ENCODE data around the gene P3H4. TPM values are rescaled to one million over a fixed set of nuclear protein-coding genes. Genes with fewer than 3 reads are reported as not detected.

P3H4 gene
- total RNA-seq, 1 experiment from 2014 or later: 36.0 TPM

DNA sequence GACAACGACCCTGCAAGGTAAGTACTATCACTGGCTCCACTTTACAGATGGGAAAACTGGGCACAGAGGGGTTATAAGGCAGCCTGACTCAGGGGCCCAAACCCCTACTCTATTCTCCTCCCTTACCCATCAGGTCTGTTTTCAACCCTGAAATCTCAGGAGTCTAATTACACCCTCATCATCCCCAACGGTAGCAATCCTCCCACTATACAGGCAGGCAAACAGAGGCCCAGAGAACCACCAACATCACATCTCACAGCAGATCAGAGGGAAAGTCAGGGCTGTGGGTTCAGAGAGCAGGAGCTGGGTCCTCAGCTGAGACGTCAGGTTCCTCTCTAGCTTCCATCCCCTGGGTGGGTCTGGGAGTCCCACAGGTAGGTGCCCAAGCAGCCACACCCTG lies 41.8 kb downstream of the P3H4 start:
- no peak for DNase-seq (ENCODE audit: low read depth)

DNA sequence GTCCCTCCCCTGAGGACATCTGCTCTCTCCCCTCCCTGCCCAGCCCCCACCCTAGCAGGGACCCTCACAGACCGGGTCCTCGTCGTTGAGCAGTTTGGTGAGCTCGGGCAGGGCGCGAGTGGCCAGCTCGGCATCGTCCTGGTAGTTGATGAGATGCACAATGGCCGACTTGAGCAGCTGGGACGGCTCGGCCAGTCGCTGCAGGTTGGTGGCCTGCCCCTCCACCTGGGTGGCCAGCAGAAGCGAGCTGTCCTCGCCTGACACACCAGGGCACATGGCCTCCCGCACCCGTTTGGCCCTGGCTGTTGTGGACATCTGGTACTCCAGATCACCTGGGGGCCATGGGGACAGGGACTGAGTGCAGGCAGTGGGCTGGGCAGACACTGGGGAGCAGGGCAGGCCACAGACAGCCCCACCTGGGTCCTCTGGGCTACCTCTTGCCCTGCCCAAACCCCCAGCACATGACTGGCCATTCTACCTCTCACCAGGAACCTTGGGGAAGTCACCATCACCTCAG lies 42.3 kb downstream of the P3H4 start:
- DNase-seq (ENCODE audit: low read depth): no peak

DNA sequence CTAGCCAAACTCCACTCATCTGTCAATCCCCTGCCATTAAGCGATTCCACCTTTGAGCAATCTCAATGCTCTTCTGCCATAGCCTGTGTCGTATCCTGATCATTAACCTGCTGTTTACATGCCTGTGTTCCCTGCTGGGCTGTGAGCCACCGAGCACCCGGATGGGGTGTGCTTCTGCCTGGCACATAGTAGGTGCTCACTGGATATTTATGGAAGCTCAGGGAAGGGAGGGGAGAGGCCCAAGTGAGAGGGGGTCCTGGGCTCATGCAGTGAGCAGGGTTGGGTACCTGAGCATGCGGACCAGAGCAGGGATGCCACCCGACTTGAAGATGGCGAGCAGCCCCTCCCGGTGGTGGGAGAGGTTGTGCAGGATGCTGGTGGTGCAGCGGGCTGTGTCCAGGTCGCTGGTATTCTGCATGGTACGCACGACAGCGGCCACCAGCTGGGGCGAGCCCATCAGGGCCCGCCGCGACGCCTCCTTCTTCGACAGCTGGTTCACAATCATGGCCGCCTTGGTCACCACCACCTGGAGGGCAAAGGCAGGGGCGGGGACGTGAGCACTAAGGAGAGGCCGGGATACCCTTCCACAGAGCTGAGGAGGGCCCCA lies 43.0 kb downstream of the P3H4 start:
- no peak for DNase-seq (ENCODE audit: low read depth)

DNA sequence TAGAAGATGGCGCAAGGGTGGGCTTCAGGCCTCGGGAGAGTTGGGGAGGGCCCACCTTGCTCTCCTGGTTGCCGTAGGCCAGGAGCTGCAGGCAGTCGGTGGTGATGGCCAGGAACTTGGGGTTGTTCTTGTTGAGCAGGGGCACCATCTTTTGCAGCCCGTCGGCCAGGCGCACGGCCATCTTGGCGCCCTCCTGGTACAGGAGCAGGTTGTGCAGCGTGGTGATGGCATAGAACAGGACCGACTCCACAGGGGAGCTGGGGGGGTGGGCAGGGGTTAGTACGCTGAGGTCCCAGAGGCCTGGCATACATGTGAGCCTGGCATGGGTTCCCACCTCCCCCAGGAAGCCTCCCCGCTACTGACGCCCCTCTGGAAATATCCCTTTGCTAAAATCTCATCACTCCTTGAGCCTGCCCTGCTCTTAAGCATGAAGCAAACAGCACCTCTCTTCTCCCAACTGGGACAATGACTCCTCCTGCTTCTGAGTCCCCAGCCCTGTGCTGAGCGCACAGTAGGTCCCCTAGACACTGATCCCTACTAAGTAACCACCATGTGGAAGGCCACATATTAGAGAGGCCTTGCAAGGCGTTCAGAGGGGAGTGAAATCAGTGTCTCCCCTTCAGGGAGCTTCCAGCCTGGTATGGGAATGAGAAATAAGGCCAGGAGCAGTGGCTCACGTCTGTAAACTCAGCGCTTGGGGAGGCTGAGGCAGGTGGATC lies 44.3 kb downstream of the P3H4 start:
- no peak for DNase-seq (ENCODE audit: low read depth)

DNA sequence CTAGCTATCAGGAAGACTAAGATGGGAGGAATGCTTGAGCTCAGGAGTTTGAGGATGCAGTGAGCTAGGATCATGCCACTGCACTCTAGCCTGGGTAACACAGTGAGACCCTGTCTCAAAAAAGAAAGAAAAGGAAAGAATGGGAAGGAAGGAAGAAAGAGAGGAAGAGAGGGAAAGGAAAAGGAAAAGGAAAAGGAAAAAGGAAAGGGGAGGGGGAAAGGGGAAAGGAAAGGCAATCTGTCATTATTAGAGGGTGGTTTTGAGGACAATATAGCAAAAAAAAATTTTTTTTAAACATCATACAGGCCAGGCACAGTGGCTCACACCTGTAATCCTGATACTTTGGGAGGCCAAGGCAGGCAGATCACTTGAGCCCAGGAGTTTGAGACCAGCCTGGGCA lies 45.6 kb downstream of the P3H4 start:
- DNase-seq (ENCODE audit: low read depth): no peak

DNA sequence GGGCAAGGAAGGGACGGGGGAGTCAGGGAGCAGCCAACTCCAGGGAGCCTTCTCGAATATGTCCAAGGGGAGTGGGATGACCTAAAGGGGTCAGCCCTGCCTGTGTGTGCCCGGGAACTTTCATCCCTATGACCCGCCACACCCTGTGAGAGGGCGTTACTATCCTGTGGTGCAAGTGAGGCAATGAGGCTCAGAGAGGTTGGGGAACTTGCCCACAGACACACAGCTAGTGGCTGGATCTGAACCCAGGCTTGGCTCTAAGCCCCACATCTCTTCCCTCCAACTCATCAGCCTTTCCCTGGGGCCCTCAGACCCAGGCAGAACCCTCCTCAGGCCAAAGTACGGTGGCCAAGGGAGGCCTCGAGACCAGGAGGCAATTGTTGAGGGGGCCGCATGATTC lies 48.4 kb downstream of the P3H4 start:
- DNase-seq (ENCODE audit: low read depth): no peak

DNA sequence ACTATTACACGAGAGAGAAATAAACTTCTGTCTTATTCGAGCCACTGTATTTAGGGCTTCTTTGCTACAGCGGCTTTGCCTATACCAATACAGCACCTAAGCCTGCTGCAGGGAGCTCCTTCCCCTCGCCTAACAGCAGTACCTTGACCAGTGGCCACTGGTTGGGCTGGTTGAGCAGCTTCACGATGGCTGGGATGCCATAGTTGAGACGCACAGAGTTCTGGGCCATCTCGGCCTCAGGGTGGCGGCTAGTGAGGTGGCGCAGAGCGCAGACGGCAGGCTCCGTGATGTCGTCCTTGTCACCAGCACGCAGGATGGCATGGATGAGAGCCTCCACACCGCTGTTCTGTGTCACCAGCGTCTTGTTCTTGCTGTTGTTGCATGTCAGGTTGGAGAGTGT lies 48.9 kb downstream of the P3H4 start:
- no peak for DNase-seq (ENCODE audit: low read depth)

DNA sequence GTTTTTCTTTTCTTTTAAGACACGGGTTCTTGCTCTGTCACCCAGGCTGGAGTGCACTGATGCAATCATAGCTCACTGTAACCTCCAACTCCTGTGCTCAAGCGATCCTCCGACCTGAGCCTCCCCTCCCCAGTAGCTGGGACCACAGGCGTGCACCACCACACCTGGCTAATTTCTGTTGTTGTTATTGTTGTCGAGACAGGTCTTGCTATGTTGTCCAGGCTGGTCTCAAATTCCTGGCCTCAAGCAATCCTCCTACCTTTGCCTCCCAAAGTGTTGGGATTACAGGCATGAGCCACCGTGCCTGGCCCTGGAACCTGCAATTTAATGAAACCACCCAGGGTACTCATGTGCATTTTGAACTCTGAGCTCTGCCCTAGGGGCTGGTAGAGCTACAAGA lies 49.4 kb downstream of the P3H4 start:
- no peak for DNase-seq (ENCODE audit: low read depth)

DNA sequence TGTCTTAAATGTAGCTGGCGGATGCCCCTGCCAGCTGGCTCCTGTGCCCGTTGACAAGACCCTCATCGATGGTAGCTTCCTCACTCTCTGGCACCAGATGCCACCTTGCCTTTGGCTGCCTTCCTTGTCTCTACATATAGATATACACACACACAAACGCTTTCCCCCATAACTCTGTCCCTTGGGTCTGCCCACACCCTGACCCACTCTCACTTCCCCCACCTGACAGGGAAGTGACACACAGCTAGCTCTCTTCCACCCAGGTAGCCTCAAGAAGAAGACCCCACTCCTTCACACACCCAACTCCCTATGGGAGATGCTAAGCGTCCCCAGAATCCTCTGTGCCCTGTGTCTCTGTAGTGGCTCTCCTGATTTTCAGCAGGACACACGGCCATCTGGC lies 50.9 kb downstream of the P3H4 start:
- no peak for DNase-seq (ENCODE audit: low read depth)

DNA sequence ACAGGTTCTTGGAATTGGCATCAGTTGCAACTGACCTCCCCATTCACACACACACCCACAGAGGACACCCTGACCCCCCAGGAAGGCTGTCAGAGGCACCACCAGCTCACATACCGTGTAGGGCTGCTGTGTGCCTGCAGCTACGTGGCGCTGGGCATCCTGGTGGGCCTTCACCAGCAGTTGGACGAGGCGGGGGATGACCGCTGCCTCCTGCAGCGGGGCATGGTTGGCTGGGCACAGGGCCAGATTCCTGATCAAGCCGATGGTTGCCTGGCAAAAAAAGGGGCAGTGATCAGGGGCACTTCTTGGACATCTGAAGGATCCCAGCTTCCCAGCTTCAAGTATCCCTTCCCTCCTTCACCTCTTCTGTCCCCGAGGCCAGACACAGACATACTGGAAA lies 53.1 kb downstream of the P3H4 start:
- DNase-seq (ENCODE audit: low read depth): no peak

DNA sequence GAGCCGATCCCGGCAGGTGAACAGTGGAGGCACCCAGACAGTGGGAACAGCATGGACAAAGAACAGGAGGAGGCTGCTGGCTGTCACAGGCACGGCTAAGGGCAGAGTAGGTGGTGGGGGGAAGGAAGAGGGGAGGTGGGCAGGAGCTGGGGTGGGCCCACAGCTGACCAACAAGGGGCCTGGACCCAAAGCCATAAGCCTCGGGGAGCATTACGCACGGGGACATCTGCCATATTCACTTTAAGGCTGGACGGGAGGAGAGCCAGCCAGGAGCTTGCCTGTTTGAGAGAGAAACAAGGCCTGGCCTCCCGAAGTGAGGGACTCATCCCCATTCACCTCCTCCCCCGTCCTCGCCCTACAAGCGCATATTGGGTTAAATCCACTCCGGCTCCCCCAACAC lies 57.7 kb downstream of the P3H4 start:
- no peak for DNase-seq (ENCODE audit: low read depth)

Other genes with a start within 250 kb of the P3H4 start
- not detected in 2 replicates for gene KRT9, start 239.9 kb downstream of the P3H4 start, total RNA-seq (2014; rRNA removed; shearing (Covaris generic))
- gene KRT14, start 225.1 kb downstream of the P3H4 start, total RNA-seq (2014; rRNA removed; shearing (Covaris generic)): not detected in 2 replicates
- 0.72 and 0.88 TPM in 2 replicates for gene KRT16, start 199.2 kb downstream of the P3H4 start, total RNA-seq (2014; rRNA removed; shearing (Covaris generic))
- gene KRT17, start 187.4 kb downstream of the P3H4 start, total RNA-seq (2014; rRNA removed; shearing (Covaris generic)): 35.9 and 48.9 TPM in 2 replicates
- gene EIF1, start 123.1 kb downstream of the P3H4 start, total RNA-seq (2014; rRNA removed; shearing (Covaris generic)): 43.2 and 47.6 TPM in 2 replicates
- not detected in 2 replicates for gene GAST, start 99.6 kb downstream of the P3H4 start, total RNA-seq (2014; rRNA removed; shearing (Covaris generic))
- gene HAP1, start 77.3 kb downstream of the P3H4 start, total RNA-seq (2014; rRNA removed; shearing (Covaris generic)): not detected in 2 replicates
- 27.5 and 37.2 TPM in 2 replicates for gene JUP, start 25.2 kb downstream of the P3H4 start, total RNA-seq (2014; rRNA removed; shearing (Covaris generic))
- 115 and 133 TPM in 2 replicates for gene FKBP10, start 1.1 kb upstream of the P3H4 start, total RNA-seq (2014; rRNA removed; shearing (Covaris generic))
- 37.5 and 39.4 TPM in 2 replicates for gene NT5C3B, start 24.3 kb upstream of the P3H4 start, total RNA-seq (2014; rRNA removed; shearing (Covaris generic))
- not detected in 2 replicates for gene KLHL10, start 25.9 kb upstream of the P3H4 start, total RNA-seq (2014; rRNA removed; shearing (Covaris generic))
- 11.8 and 18.3 TPM in 2 replicates for gene KLHL11, start 53.5 kb upstream of the P3H4 start, total RNA-seq (2014; rRNA removed; shearing (Covaris generic))
- 98.2 and 99.4 TPM in 2 replicates for gene ACLY, start 107.0 kb upstream of the P3H4 start, total RNA-seq (2014; rRNA removed; shearing (Covaris generic))
- gene ODAD4, start 118.7 kb upstream of the P3H4 start, total RNA-seq (2014; rRNA removed; shearing (Covaris generic)): 0.78 and 1.9 TPM in 2 replicates
- 37.8 and 43.9 TPM in 2 replicates for gene CNP, start 154.8 kb upstream of the P3H4 start, total RNA-seq (2014; rRNA removed; shearing (Covaris generic))
- gene DNAJC7, start 205.5 kb upstream of the P3H4 start, total RNA-seq (2014; rRNA removed; shearing (Covaris generic)): 63.1 and 65.7 TPM in 2 replicates
- gene NKIRAS2, start 208.1 kb upstream of the P3H4 start, total RNA-seq (2014; rRNA removed; shearing (Covaris generic)): 36.2 and 38.0 TPM in 2 replicates
- 0.10 and 0.24 TPM in 2 replicates for gene C17orf113, start 238.7 kb upstream of the P3H4 start, total RNA-seq (2014; rRNA removed; shearing (Covaris generic))

All from RPMI7951 (cell line).